Measurements from ENCODE around the gene PEX11G.

PEX11G gene

DNA sequence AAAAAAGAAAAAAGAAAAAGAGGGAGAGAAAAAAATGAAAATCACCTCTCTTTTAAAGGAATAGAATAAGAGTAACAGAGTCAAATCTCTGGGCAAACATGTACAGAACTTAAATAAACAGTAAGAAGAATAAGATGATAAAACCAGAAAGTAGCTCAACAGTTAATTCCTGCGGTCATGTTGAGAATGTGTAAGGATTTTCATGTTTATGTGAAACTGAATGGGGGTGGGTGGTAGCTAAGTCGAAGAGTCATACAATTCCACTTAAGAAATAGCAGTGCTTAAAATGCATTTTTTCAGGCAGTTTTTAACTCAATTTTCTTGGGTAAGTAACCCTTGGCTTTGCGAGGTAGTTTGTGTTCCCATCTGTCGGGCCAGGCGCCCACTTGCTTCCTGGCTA, 60.9 kb downstream of the PEX11G start:
- DNase-seq = no peak

DNA sequence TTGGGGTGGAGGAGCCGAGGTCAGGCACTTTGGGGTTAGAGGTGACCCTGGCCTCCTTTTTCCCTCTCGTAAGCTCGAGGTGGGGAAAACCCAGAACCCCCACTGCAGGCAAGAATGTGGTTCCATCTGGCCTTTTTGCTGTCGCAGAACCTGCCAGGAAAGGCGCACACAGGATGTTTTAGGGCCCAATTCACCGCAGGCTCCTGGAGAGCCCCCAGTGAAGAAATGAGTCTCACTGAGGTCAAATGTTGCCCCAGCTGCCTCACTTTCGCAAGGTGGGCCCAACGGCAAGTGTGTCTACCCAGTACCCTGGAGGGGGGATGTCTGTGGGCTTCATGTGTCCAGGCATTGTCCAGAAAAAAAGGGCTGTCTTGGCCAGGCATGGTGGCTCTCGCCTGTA, 61.8 kb downstream of the PEX11G start:
- DNase-seq = no peak

Measured in activated naive CD4-positive, alpha-beta T cell treated with anti-CD3 and anti-CD28 coated beads, Interleukin-2, amount 50 U/mL, for 16 hours (primary cell).